Measurements from ENCODE around the gene KCNQ5.

The KCNQ5 gene

DNA sequence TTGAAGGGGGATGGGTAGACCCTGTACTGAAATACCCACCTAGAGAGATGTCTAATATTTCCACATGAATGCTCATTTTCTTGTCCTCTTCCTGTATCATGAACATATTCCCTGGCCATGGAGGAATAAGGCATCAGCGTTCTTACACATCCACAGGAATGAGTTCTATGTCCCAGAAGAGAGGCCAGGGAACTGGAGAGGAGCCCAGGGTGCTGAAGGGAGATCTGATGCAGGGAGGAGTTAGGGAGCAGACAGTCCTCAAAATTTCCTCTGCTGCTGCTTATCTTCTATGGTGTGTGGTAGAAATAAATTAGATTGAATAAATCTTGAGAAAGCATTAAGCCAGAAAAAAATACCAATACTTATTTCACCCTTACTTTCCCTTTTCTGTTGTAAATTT, 295.0 kb downstream of the KCNQ5 start:
- no peak for DNase-seq

DNA sequence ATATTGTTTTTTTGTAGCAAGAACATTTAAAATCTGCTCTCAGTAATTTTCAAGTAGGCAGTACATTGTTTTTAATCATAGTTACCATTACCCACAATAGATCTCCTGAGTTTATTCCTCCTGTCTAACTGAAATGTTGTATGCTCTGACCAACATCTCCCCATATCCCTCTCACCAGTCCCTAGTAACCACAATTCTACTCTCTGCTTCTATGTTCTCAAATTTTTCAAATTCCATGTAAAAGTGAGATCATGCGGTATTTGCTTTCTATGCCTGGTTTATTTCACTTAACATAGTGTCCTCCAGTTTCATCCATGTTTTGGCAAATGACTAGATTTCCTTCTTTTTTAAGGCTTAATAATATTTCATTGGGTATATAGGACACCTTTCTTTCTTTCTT, 300.5 kb downstream of the KCNQ5 start:
- peak; percentile 26 for DNase-seq

DNA sequence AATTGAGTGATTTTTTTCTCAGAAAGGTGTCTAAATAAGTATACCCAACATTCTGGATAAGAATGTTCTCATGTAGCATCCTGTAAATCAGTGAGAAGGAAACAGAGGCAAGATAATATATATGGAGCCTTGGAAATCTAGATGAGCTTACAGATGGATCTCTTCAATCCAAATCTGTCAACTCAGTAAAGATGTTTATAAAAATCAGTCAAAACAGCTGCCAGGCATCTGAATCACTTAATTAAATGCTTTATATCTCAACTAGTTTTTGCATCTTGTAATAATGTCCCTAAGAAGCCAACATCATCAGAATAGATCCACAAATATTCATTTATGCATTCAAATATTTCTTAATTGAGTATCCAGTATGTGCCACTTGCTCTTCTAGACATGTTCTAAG, 303.3 kb downstream of the KCNQ5 start:
- no peak for DNase-seq

DNA sequence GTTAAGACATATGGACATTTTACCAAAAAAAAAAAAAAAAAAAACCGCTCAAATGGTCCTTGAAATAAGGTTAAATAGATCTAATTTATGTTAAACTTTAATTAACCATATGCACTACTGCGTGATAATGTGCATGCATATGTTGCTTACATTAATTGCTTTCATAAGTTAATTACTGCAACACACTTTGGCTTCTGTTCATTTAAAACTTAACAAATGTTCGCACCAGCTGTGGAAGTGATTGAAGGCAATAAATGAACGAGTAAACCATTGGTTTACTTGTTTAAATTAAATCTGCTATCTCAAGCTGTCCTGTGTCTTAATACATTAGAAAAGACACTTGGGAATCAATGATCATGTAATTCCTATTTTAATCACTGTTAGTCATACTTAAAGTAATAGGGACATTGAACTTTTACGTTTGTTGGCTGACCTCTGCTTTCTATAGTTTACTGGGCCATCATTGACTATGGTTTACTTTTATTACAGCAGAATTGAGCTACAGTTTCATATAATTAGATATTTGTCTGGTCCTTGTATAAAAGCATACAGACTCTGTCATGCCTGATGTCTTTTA, 308.8 kb downstream of the KCNQ5 start:
- DNase-seq = no peak

DNA sequence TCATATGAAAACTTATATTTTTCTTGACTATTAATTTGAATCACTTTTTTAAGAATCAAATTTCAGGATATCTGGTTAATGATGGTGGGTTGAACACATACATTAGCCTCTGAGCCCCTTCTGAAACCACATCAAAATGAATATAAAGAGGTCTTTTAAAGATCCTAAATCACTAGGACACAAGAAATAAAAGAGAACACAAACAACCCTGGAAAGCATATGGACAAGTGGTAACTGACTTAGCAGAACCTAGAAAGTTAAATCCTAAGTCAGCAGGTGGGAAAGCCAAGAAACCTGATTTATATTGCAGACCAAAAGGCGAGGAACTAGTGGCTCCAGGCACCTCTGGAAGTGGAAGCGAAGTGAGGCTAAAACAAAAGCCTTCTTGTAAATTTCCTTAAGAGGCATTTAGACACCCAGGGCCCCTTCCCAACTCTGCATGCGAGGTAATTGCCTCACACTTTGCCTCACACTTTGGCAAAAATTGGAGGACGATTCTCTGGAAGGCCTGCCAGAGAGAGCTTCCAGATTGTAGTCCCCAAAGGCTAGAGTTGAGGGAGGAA, 309.5 kb downstream of the KCNQ5 start:
- no peak for DNase-seq

DNA sequence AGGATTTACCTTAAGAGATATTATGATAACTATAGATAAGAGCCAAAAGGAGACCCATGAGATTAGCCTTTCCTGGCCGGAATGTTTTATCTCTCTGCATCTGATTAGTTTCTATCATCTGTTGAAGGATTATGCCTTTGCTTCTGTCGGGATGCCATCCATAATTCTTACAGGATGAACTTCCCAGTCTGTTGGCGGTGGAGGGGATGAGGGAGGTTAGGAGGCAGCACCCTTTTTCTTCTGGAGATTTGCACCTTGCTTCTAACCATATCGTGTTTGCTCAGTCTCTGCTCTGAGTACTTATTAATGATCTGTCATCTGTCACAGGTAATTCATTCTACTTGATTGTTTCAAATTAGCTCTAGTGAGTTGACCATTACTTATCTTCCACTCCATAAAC, 311.4 kb downstream of the KCNQ5 start:
- DNase-seq = no peak

DNA sequence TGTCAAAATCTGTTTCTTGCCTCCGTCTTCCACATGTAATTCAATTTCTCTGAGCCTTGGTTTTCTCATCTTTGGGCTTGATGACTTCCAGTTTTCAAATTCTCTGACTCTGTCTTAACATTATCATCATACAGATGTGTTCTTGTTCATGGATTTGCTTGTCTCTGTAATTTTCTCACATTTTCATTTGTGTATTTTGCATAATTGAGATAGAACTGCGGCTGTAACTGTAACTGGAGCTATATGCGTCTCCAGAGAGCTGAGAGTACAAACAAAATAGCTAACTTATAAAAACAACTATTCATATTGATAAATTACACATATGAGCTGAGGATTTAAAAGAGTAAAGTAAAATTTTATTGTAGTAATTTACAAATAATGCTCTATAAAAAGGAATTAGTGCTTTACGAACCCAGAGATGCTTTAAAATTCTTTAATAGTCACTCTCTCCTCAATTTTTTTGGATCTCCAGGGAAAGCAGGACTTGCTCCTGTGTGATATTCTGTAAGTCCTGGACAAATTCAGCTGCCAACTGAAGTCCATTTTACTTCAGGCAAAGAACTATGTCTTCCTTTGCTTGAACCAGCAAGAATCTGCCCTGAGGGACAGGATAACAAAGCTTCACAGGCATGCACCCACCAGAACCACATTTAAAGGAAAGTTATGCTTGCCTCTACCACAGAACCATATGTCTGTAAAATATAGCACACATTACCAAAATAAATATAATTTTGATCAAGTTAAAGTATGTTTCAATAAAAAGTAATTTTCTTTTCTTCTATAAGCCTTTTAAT, 315.1 kb downstream of the KCNQ5 start:
- DNase-seq = no peak

DNA sequence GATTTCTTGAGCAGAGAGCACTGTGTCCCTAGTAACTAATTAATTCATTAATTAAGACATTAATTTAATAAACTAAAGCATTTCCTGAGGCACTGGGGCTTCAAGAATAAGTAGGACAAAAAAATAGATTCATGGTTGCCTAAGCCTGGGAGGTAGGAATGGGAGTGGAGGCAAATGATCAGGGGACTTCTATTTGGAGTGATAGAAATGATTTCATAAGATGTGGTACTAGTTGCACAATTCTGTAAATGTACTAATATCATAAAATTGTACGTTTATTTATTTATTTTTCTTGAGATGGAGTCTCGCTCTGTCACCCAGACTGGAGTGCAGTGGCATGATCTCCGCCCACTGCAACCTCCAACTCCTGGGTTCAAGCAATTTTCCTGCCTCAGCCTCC, 316.2 kb downstream of the KCNQ5 start:
- DNase-seq = no peak

DNA sequence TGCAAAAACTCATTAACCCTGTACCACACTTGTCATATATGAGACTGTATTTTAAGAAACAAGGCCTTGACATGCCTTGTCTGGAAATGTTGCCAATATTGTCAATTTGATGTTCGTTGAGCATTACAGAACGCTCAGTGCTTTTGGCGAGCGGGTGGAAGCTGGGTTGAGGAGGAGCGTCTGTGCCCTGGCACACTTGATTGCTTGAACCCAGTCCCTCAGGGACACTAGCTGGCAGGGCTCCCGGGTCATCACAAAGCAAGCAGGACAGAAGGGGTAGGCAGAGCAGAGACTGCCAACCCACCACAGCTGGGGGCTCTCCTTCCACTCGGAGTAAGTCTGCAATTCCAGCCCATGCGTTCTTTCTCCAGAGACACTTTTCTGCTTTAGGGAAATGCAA, 317.1 kb downstream of the KCNQ5 start:
- no peak for DNase-seq

DNA sequence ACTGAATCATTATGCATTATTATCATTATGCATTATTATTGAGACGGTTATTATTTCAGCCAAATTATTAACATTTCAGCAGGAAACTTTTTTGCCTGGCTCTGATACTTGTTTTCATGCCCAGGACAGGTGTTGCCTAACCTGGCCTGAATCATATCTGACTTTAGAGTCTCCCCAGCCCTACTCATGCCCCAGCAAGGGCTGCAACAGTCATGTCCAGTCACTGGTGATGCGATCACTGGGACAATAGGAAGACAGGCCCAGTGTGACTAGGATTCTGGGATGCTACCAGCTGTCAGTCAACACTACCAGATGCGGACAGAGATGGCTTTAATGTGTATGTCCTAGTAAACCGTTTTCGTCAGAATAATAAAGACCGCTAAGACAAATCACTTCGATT, 318.4 kb downstream of the KCNQ5 start:
- no peak for DNase-seq

DNA sequence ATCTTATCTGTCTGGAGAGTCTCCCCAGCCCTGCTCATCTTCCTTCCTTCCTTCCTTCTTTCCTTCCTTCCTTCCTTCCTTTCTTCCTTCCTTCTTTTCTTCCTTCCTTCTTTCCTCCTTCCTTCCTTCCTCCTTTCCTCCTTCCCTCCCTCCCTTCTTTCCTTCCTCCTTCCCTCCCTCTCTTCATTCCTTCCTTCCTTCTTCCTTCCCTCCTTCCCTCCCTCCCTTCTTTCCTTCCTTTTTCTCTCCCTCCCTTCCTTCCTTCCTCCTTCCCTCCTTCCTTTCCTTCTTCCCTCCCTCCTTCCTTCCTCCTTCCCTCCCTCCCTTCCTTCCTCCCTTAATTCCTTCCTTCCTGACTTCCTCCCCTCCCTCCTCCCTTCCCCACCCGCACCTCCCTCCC, 319.4 kb downstream of the KCNQ5 start:
- DNase-seq = no peak

DNA sequence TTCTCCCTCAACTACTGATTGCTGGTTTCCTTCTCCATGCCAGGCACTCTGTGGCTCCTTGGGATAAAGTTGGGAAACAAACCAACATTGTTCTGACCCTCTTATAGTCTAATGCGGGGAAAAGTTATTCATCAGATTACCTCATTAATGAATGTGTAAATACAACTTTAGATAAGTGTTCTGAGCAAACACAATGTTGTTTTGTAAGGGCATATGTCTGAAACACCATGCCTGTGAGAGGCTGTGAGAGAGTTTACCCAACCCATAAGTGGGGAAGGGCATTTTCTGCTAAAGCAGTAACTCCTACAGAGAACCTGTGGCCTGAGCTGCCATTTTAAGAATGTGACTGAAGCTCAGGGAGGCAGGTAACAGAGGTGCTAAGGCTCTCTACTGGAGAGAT, 319.9 kb downstream of the KCNQ5 start:
- no peak for DNase-seq

DNA sequence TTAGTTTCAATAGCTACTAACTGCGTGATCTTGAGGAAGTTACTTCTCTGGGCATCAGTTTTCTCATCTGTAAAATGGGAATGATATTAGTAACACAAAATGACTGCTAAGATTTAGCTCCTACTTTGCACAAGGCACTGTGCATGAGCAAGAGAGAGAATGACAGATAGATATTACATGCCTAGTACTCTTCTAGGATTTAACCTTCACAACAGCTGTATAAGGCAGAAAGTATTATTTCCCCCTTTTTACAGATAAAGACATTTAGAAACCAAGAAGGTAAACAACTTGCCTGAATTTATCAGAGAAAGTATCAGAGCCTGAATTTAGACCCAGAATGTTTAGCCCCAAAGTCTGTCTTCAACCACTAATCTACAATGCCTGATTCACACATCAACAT, 321.8 kb downstream of the KCNQ5 start:
- DNase-seq = no peak

DNA sequence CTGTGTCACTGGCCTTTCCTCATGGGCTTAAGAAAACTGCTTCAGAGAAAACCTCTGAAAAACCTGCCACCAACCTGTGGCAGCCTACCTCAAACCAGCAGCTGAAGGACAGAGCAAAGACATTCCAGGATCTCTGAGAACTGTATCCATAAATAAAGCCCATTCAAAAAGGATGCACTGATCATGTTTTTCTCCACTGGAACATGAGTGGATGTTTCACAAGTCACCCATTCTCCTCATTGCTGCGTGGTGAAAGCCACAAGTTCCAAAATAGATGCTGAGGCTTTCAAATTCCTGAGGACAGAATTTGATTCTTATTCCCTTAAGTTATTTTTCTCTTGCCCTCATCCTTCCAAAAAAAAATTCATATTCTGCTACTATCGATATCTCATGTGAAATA, 322.8 kb downstream of the KCNQ5 start:
- peak; percentile 22 for DNase-seq

DNA sequence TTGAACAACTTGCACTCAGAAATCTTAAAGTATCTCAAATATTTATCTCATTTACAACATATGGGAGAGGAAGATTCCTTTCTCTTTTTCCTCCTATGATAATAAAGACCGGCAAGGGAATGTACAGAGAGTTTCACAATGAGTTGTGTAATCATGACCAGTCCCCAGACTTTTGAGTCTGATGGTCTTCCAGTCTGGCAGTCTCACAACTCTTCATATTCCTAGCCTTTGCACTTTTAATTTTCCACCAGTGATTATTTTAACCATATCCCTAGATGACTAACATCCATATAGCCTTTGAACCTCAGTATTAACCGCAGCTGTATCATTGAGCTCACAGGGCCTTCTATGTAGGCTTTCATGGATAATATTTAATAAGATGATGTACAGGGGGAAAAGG, 324.9 kb downstream of the KCNQ5 start:
- DNase-seq = peak; percentile 83

DNA sequence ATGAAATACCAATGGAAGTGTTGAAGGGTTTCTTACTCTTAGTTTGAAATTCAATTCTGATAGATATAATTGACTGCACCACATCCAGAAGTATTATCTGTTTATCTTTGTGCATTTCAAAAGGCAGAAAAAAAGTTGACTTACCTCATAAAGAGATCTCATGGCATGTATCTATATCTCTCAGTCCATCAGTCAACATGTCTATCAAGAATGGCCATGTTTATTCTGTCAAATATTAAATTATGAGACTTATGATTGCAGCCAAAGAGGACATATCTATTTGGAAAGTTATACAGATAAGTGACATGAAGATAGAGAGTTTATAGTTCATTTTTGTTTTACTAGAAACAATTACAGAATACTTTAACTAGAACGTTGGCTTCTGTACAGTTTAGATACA, 325.7 kb downstream of the KCNQ5 start:
- DNase-seq = no peak

DNA sequence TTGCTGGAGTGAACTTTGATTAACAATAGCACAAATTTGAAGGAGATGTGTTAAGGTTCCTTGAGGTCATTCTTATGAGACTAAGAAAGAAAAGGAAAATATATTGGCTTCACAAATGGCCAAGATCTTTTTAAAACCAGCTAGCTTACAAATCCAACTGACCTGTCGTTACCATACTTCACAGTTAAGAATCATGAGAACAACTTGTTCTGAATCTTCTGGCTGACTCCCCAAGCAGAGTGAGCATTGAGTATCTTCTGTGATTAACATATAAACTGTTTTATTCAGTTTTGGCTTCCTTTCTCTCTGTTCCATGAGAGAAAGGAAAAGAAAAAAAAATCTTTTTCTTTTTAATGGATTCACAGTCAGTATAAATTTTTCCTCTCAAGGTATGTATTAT, 326.3 kb downstream of the KCNQ5 start:
- DNase-seq = no peak

DNA sequence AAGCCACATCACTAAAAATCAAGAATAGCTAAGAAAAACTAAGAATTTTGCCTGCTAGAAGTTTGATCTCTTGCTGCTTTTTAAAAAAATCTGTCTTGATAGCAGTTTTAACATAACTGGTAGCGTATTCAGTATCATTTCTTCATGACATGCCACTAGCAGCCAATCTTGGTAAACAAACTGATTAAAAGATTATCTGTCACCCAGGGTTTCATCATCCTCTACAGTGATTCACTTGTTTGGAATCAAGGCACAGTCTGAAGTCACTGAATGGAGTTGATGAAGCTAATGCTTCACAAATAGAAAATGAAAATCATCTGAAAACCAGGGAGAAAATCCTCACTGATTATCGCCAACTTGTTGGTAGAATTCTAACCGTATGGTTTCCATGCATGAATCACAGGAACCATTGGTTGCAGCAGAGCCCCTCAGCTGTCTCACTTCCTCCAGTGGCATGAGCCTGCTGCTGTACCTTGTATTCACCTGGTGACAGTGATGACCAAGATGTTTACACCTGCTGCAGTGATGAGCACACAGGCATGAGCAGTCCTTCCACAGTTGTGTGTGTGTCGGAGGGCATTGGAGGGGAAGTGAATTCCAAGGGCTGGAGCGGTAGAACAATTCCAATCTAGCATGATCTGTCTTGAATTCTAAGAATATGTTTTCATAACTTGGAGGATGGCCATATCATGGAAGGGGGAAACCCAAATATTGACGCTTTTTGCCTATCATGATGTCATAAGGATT, 328.4 kb downstream of the KCNQ5 start:
- peak; percentile 79 for DNase-seq

DNA sequence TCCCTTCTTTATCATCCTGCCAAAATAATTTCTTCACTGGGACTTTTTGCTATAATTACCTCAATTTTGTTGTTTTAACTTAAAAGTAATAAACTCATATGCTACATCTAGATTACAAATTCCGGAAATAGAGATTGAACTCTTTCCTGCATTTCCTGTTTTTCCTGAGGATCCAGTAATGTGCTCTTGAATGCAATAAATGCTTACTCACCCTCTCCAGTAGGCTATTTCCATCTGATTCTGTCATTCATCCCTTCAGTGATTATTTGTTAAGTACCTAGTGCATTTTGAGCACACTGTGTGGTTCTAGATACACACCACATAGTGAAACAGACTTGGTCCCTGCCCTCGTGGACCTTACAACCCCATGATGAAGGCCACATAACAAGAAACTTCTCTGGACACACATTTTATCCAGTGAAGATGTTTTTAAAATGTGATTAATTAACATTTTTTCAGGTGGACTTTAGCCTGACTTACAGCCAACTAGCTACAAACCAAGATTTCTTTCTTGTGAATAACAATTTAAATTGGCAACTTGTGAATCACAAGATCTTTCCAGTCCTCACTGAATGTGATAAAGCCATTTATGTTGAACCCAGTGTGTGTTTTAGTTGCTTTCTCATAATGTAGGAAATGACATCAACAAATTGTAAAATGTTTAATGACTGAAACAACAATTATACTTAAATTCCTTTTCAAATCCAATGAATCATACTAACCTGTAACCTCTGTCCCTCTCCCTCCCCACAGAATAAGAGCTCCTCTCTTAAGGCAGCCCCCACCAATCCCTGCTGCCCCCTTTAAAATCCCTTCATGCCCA, 331.2 kb downstream of the KCNQ5 start:
- DNase-seq = peak; percentile 48

DNA sequence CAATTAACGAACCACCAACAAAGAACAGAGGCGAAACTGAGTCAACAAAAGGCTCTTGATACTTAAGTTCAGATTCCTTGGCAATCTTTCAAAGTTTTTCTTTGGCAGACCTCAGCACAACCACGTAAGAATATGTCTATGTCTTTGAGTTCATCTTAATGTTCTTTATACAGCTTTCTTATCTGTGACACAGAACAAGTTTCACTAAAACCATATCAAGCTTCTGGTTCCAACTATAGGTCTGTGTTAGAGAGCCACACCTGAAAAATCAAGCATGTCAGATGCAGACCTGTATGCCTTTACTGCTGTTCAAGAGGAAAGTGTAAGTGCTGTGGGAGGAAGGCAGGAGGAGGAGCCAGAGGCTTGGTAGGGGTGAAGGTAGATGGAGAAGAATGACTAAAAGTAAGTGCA, 332.1 kb downstream of the KCNQ5 start:
- DNase-seq = peak; percentile 59

DNA sequence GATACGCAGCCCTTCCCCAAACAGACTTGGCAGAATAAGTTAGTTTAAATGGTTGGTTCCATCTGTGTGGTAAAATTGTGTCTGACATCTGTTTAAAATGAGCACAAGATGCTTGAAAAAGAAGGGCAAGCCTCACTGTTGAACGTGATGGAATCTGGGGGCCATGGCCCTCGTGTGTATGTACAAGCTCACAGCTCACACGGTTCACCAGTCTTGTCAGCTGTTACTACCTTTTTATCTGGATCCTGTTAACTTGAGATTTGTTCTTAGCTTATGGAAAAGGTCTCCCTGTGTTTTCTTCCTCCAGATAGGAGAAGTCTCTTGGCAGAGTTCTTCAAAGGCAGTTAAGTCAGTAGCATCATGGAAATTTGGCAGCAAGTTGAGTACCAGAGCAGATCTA, 332.9 kb downstream of the KCNQ5 start:
- peak; percentile 52 for DNase-seq

DNA sequence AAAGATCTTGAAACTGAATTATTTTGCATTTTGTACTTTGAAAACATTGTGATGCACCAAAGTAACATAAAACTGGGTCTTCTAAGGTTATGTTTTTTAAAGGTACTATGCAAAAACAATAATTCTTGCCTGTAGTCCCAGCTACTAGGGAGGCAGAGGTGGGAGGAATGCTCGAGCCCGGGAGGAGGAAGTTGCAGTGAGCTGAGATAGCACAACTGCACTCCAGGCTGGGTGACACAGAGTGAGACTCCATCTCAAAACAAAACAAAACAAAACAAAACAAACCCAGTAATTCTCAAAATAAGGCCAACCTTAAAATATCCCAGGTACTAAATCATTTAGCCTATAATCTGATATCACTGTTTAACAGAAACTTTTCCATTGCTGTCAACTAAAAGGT, 333.8 kb downstream of the KCNQ5 start:
- DNase-seq = no peak

DNA sequence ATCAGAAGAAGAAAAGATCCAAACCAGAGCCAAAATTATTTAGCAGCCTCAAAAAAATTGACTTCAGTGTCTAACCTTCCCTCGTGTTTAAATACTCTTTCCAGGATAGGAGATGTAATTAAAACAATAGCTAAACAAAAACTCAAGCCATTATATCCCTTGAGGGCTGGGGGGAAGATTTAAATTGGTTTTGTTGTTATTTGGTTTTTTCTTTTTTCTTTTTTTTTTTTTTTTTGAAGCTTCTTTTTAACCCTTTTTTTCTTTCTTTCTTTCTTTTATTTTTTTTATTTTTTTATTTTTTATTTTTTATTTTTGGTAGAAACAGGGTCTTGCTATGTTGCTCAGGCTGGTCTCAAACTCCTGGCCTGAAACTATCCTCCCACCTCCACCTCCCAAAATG, 334.4 kb downstream of the KCNQ5 start:
- DNase-seq = no peak
